HG03280 (cell line): ENCODE results near the gene NCAM2.
A peak's percentile ranks its signal among the peaks of the same experiment; 100 is the strongest.

Experiments used
- ATAC-seq: cut with Tn5 transposase; IDR thresholded peaks from one replicate; pipeline ENCODE4 v1.9.1; 2021; ENCODE audit warnings: mild to moderate bottlenecking, moderate library complexity; ENCODE audit not compliant: unreplicated experiment

The NCAM2 gene

DNA sequence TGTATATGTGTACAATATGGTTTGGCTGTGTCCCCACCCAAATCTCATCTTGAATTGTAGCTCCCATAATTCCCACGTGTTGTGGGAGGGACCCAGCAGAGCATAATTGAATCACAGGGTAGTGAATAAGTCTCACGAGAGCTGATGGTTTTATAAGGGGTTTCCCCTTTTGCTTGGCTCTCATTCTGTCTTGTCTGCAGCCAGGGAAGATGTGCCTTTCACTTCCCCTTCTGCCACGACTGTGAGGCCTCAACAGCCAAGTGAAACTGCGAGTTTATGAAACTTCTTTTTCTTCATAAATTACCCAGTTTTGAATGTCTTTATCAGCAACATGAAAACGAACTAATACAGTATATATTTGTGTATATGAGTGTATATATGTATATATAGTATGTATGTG is 406.1 kb downstream of the NCAM2 start:
- peak; percentile 52 for ATAC-seq

DNA sequence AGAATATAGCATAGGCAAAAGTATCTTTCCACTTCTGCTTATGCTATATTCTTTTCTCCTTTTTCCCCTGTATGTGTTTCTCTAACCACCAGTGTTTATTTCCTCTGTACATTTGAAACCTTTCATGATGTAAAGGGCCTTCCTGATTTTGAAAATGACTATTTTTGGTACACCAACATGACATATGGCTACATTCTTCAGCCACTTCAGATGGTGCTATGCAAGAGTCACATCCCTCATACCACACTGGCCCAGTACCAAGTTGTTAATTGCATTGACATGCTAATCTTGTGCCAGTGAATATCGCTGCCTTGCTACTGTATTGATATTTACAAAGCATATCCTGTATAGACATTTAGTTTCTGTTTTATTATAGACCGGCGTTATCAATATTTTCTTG is 408.7 kb downstream of the NCAM2 start:
- ATAC-seq, result no peak

DNA sequence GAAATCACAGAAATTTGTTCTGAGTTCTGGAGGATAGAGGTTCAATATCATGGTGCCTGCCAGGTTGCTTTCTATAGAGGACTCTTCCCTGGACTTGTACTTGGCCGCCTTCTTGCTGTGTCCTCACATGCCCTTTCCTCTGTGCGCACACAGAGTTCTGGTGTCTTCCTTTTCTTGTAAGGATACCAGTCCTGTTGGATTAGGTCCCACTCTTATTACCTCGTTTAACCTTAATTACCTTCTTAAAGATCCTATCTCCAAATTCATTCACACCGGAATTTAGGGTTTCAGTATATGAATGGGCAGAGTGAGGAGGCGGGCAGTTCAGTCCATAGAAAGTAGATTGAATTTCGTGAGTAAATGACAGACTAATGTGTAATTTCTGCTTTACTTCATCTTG is 413.9 kb downstream of the NCAM2 start:
- no peak for ATAC-seq

DNA sequence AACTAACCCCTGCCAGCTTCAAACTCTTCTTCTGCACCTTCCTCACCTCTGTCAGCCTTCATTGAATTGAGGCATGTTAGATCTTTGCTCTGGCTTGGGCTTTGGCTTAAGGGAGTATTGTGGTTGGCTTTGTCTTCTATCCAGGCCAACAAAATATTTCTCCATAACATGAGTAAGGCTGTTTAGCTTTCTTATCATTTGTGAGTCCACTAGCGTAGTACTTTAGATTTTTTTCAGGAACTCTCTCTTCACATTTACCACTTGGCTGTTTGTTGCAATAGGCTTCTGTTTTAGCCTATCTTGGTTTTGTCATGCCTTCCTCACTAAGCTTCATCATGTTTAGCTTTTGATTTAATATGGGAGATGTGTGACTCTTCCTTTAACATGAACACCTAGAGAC is 417.5 kb downstream of the NCAM2 start:
- no peak for ATAC-seq

DNA sequence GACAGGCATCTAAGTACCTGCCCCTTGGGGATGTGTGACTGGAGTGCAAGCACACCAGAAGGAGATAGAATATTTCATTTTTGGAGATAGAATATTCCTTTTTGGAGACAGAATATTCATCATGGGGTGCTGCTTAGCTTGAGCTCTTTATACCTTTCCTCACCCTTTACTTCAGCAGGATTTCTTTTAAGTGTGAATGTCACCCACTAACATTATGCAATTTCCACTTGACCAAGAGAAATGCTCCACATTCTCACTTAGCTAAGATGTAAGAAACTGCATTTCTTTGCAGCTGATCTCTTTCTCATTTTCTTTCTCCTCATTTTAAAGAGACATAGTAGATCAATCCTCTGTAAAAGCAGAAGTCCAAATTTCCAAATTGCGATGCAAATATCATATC is 436.7 kb downstream of the NCAM2 start:
- ATAC-seq, result no peak

DNA sequence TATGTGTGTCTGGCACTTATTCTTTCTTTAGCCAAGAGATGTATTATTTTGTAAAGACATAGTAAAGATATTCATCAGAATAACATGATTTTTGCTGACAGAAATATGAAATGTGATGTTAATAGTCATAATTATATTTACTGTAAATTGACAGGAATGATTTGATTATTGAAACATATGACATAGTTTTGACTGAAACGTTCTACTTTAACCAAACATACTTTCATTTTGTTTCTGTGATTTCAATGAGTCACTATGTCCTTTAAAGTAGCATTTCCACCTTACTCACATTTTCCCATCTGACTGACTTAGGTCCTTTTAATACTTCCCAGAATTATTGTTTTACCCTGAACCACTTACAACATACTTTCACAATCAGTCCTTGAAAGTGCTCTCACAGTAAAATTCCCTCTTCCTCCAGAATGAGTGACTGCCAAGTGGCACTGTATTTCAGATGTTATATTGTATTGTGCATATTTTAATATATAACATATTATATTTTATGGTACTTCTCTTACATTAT is 437.9 kb downstream of the NCAM2 start:
- ATAC-seq, result no peak

DNA sequence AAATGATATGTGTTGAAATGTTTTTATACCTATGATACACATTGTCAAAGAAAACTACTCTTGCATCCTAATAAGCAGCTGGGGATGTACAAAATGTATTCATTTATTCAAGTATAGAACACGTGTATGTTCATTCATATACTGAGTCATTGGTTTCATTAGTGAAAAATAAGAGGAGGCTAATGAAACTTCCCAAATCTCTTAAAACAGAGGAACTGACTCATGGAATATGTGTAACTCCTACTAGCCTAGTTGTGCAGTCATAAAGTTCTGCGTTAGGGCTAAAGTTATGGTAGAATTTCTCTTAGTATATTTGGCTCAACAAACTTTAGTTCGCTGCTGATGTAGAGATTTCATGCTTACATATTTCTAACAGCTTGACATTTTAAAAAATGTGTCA is 441.6 kb downstream of the NCAM2 start:
- no peak for ATAC-seq

DNA sequence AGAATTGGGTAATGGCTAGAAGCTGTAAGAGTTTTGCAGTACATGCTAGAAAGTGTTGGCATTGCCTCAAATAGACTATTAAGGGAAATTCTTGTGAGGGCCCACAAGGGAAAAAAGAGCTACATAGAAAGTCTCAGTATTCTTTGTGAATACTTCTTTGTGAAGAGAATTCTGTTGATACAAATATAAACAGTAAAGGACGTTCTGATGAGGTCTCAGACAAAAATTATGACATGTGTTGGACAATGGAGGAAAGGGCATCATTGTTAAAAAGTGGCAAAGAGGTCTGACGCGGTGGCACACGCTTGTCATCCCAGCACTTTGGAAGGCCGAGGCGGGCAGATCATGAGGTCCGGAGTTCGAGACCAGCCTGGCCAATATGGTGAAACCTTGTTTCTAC is 458.9 kb downstream of the NCAM2 start:
- no peak for ATAC-seq

DNA sequence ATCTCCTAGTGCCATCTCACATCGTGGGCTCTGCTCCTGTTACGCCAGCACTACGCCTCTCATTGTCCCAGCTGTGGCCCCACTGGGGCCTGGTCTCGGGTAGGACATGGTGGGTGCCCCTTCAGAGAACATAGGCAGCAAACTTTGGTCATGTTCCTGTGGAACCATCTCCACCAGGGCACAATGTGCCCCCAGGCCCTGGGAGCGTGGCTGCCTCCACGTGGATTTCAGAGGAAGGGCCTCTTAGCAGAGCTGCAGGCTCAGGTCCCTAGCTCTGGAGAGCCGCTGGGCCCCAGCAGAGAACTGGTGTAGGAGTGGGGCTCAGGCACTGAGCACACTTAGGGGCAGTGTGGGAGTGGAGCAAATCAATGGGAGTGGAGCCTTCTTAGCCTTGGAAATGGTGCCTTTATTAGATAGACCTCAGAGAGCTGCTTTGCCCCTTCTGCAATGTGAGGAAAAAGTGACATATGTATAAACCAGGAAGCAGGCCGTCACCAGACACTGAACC is 460.0 kb downstream of the NCAM2 start:
- ATAC-seq, result no peak

DNA sequence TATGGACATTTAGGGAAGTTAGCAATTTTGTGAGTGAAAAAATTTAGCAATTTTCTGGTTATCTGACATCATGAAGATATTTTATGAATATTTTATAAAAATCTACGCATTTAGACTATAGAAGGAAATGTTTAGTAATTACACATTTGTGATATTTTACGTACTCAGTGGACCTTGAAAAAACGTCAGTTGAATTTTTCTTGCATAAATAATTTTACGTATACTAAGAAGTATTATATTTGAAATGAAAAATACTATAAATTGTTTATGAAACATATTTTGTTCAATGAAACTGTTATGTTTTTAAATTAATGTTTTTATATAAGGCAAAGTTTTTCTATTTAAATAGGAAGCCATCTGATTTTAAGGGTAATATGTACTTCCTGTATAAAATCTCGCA is 462.8 kb downstream of the NCAM2 start:
- no peak for ATAC-seq

DNA sequence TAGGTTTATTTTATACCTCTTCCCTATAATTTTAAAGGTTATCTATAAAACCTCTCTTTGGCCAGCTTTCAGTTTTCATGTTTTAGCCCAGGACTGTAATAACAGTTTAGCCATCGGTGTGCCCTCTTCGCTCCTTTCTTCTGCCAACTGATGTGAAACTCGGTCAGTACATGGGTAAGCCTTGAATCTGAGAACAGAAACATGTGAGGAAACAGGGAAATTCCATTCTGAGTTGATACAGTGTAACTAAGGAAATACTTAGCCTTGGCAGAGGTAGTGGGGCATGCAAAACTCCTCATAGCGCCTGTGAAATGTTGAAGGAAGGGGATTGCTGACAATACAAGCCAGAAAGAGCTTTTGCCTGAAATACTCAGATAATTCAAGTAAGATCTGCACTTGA is 465.2 kb downstream of the NCAM2 start:
- ATAC-seq, result no peak

DNA sequence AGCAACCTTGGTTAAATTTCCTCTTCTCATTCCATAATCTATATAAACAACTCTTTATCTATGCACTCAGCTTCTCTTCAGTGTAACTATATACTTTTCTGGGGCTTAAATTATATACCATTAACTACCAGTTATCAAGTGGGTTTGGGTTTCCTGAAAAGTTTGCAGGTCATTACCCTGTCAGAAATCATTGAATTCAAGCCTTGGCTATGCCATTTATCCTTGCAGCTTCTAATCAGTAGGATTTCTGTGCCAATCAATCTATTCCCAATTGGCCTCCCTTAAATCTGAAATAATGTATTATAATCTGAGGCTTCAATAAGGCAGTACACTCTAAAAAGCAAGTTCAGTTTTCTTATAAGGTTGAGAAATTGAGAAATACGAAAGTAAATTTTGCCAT is 466.5 kb downstream of the NCAM2 start:
- no peak for ATAC-seq

DNA sequence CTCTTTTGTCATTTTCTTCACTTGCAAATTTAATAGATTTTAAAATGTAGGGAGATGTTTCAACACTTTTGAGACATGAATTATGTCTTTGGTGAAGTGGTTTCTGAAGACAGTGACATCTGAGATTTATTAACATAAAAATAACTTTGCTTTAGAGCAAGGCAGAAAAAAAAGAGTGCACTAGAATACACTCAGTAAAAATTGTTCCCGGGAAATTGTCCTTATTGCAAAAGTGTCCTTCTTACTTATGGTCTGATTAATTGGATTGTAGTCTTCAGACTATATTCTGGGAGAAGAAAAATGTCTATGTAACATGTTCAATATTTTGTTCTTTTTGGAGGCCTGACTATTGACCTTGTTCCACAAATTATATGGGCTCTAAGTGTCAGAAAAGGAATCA is 468.5 kb downstream of the NCAM2 start:
- ATAC-seq, result no peak

DNA sequence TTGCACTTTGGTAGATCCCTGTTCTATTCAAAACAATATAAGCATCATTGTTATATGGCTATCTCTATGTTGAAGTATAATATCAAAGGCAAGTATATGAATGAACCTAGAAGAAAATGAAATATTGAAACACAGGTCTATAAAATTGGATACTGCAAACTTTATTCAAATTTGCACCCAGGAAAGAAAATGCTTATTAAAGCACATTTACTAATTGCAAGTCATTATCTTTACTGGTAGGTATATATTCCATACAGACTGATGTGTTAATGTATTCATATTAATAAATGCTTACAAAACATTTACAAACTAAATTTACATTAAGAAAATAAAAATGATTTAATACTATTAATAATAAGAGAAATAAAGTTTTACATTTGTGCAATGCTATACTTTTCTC is 469.8 kb downstream of the NCAM2 start:
- ATAC-seq, result no peak

DNA sequence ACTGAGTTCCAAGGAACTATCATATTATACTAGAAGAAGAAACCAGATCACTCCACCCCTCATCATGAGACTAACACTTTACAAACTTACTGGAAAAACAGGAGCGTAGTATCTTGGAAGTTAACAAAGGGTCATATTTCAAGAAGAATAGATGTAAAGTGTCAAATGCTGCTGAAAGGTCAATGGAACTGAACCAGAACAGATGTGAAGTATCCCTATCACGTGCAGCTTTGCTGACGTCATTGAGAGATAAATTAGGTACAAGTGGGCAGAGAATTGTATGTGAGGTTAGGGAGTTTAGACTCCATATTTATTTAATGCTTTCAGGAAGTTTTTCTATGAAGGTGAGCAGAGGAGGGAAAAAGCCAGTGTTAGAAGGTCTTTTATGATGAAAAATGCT is 483.0 kb downstream of the NCAM2 start:
- no peak for ATAC-seq

DNA sequence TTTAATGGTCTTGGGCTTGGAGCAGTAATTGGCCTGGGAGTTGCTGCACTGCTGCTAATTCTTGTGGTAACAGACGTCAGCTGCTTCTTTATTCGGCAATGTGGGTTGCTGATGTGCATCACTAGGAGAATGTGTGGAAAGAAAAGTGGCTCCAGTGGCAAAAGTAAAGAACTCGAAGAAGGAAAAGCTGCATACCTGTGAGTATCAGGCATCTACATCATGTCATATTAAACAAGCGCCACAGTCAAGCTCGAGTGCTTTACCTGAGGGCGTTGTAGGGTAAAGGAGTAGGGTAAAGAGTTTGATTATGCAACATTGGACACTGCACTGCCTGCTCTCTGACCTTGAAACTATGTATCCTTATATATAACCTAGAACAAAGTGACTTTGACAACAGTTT is 510.6 kb downstream of the NCAM2 start:
- ATAC-seq, result no peak

DNA sequence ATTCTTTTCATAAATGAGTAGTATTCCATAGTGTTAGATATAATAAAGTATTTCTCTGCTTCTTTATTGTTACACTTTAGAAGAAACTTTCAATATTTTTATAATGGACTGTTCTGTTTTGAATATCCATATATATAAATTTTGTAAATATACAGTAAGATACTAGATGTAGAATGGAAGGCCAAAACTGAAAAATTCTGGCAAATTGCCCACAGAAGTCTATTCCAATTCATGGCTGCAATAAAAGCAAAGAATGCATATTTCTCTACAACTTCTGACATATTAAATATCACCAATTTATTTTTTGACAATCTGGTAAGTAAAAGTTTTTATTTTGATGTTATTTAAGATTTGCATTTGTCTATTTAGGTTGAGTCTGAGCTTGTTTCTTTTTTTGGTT is 532.5 kb downstream of the NCAM2 start:
- ATAC-seq, result no peak

DNA sequence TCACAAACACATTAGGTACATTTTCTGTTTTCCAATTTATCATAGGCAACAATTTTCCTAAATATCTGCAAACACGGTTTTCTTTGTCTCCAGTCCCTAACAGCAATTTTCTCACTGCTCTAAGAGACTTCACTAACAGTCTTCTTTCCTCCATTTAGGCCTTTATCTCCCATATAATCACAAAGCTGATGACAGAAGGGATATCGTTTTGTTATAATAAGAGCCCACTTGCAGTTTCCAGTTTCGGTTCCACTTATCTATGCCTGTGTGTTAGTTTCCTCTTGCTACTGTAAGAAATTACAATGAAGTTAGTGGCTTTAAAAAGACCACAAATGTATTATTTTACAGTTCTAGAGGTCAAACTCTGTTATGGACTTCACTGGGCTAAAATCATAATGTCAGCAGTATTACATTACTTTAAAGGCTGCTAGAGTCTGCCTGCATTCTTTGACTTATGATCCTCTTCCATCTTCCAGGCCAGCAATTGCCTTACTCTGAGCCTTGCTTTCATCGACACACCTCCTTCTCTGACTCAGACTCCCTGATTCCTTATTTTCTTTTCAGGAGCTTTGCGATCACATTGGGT is 549.3 kb downstream of the NCAM2 start:
- ATAC-seq, result no peak

DNA sequence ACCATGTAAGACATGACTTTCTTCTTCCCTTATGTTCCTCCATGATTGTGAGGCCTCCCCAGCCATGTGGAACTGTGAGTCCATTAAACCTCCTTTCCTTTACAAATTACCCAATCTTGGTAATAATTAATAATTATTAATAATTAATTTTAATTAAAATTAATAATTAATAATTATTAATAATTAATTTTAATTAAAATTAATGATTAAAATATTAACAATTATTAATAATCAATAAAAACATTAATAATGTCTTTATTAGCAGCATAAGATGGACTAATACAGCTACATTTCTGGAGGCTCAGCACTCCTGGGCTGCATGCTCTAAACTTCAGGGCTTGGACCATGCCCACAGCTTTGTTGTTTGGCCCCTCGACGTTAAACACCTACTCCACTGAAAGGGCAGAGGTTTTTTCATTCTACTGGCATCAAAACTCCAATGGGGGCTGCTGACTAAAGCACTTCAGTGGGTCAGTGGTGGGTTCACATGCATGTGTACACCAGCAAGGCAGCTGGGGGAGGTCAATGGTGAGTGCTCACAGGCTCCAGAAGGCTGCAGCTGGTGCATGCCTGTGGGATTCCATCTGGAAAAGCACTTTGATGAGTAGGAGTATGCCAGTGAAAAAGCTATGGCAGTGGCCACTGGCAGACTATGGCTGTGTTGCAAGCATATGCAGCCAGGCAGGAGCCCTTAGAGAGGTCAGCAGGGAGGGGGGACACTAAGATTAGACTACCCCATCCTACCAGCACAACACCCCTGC is 561.3 kb downstream of the NCAM2 start:
- ATAC-seq, result no peak
